ENCODE results near the gene NOC2L. TPM values are rescaled to one million over a fixed set of nuclear protein-coding genes. Genes with fewer than 3 reads are reported as not detected.
A peak's percentile ranks its signal among the peaks of the same experiment; 100 is the strongest.

Gene NOC2L
- total RNA-seq, 1 experiment from 2014 or later = 130 TPM

DNA sequence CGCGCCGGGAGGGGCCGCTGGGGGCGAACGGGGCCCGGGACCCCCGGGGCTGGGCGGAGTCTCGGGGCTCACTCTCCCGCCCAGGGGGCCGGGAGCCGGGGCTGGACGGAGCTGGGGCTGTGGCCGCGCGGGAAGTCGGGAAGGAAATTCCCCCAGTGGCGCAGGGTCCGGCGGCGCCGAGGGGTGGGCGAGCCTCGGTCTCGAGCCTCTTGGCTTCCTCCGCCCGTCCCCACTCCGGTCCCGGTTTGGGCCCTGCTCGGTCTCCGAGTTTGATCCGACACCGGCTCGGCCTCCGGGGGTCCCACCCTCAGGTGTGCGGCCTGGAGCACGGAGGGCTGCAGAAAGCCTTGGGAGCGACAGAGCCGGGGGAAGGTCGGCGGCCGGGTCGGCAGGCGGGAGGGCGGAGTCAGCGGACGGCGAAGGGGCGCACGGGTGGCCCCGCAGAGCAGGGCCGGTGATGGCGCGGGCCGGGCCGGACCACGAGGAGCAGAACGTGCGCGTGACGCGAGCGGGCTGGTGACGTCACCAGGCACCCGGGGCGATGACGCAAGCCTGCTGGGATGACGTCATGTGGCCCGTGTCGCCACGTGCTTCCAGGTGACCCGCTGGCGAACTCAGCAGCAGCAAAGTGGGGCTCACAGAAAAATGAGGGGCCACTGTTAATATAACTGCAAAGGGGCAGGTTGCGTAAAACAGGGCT, 41.5 kb upstream of the NOC2L start:
- no peaks in the 10 kb centered on the region for H3K79me1 ChIP-seq (ENCODE audit: insufficient read depth, low read depth, low read length, poor library complexity, severe bottlenecking)
- no CpG with 5 or more reads among the region's 75 CpGs for WGBS (ENCODE audit: extremely low coverage, insufficient read length, low lambda C conversion rate)
- H3K4me1 ChIP-seq (ENCODE audit: insufficient read depth, low read length) = 0 out of 2 replicates have a peak, but pooled peaks cover 1% of the 10 kb centered on the region
- peak overlapping the region in 2 of 3 experiments; percentile 52 to 82; a peak in 3 of 7 replicates for H3K27ac Mint-ChIP-seq
- no peaks in the 10 kb centered on the region for H3K9me3 Mint-ChIP-seq
- no peaks in the 10 kb centered on the region for H3K9me3 ChIP-seq (ENCODE audit: control insufficient read depth, low read depth, low read length)
- H2AFZ ChIP-seq (ENCODE audit: low read length) = no peak overlapping the region
- H3K27ac ChIP-seq (ENCODE audit: insufficient read length, low read depth, low read length) = no peak overlapping the region
- H2BK12ac ChIP-seq (ENCODE audit: insufficient read length, low read depth, low read length) = no peak overlapping the region
- H3K23me2 ChIP-seq (ENCODE audit: insufficient read length, low read depth, low read length, poor library complexity, severe bottlenecking) = peaks cover 20% of the 10 kb centered on the region
- no peak overlapping the region for H3K56ac ChIP-seq (ENCODE audit: insufficient read length, low read depth, low read length)
- peaks cover 78% of the 10 kb centered on the region for H3K27me3 Mint-ChIP-seq (ENCODE audit: low read depth)
- no peaks in the 10 kb centered on the region for H3K79me2 ChIP-seq (ENCODE audit: insufficient read depth, low read length)
- no peak overlapping the region for H2BK15ac ChIP-seq (ENCODE audit: low read depth, low read length)
- H4K20me1 ChIP-seq (ENCODE audit: control insufficient read depth, insufficient read depth, insufficient read length) = no peaks in the 10 kb centered on the region
- no peak overlapping the region for H2AK5ac ChIP-seq (ENCODE audit: insufficient read length, low read length)
- peaks cover 14 to 30% of the 10 kb centered on the region in 2 experiments for H3K4me1 Mint-ChIP-seq
- no peak overlapping the region for H2BK120ac ChIP-seq (ENCODE audit: low read depth, low read length, poor library complexity, severe bottlenecking)
- H3K4me3 Mint-ChIP-seq = peak overlapping the region; percentile 49 to 84
- no peak overlapping the region for H3K23ac ChIP-seq (ENCODE audit: insufficient read length, low read depth, low read length)
- peak; percentile 78 for DNase-seq
- H3K4ac ChIP-seq (ENCODE audit: low read depth, low read length) = no peak overlapping the region; the same call in 1 of the 2 replicates
- no peak overlapping the region for H3T11ph ChIP-seq (ENCODE audit: low read length)
- peak overlapping the region; percentile 19 for H3K4me2 ChIP-seq (ENCODE audit: insufficient read depth, insufficient read length, low read length)
- H4K5ac ChIP-seq (ENCODE audit: insufficient read length, low read depth, low read length) = no peak overlapping the region
- H4K8ac ChIP-seq (replicated peaks; ENCODE audit: insufficient read length, low read depth, low read length) = no peak overlapping the region
- H3K14ac ChIP-seq (ENCODE audit: insufficient read depth, low read length) = peak overlapping the region; percentile 80
- no peak overlapping the region for H2BK20ac ChIP-seq (ENCODE audit: low read depth, low read length, poor library complexity, severe bottlenecking)
- peaks cover 37% of the 10 kb centered on the region; the same call in 1 of the 2 replicates for H3K27me3 ChIP-seq (ENCODE audit: insufficient read depth, low read length)
- TF ChIP-seq, protein P1, sequence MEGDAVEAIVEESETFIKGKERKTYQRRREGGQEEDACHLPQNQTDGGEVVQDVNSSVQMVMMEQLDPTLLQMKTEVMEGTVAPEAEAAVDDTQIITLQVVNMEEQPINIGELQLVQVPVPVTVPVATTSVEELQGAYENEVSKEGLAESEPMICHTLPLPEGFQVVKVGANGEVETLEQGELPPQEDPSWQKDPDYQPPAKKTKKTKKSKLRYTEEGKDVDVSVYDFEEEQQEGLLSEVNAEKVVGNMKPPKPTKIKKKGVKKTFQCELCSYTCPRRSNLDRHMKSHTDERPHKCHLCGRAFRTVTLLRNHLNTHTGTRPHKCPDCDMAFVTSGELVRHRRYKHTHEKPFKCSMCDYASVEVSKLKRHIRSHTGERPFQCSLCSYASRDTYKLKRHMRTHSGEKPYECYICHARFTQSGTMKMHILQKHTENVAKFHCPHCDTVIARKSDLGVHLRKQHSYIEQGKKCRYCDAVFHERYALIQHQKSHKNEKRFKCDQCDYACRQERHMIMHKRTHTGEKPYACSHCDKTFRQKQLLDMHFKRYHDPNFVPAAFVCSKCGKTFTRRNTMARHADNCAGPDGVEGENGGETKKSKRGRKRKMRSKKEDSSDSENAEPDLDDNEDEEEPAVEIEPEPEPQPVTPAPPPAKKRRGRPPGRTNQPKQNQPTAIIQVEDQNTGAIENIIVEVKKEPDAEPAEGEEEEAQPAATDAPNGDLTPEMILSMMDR (conservative IDR thresholded peaks at IDR 0.05) = no peak
- peak overlapping the region; percentile 55 for H3K18ac ChIP-seq (ENCODE audit: insufficient read length, low read depth, low read length)
- no peak overlapping the region for H3K9ac ChIP-seq (ENCODE audit: extremely low read depth, insufficient read length, low read length)
- H4K91ac ChIP-seq (ENCODE audit: insufficient read length, low read depth, low read length) = no peak overlapping the region
- H2BK5ac ChIP-seq (ENCODE audit: insufficient read length, low read length) = no peak overlapping the region
- H3K36me3 Mint-ChIP-seq (ENCODE audit: insufficient read depth in 1 of 3, low read depth in 3 of 3) = no peaks in the 10 kb centered on the region

All from H9 (cell line).